Upper lobe of left lung (tissue), 4 donors: Measurements from ENCODE around the gene IPO4.

Source experiments
- CTCF ChIP-seq, 6 experiments: fragments of 450-650 bp in 4 of 6; fragments of 200-600 bp in 2 of 6; sonication (generic) in 2 of 6; IDR thresholded peaks; one replicate each; pipeline ENCODE4 v1.5.1; 2016 to 2019; ENCODE audit warnings: antibody characterized with exemption in 6 of 6
- EP300 ChIP-seq, 4 donors: sonication (generic); formaldehyde crosslinking; IDR thresholded peaks; one replicate each; pipeline ENCODE4 v1.5.1; 2017; ENCODE audit warnings: antibody characterized with exemption in 4 of 4, control low read depth in 2 of 4
- POLR2AphosphoS5 ChIP-seq, 2 donors: sonication (generic); formaldehyde crosslinking; IDR thresholded peaks; one replicate each; pipeline ENCODE4 v1.5.1; 2017; ENCODE audit warnings: antibody characterized with exemption in 2 of 2

- TF ChIP-seq CTCF (IDR thresholded peaks at IDR 0.05) (no peak), POLR2AphosphoS5 (IDR thresholded peaks at IDR 0.05) (no peak), EP300 (IDR thresholded peaks at IDR 0.05) (no peak)
Observed at GRCh38 chr14:24151404-24152080, 37.1 kb downstream of the IPO4 start.
